IPS-18c (cell line): ENCODE results near the gene KIAA0930.
"Not testable (repeated sequence)": the region's sequence is repeated elsewhere in the genome, so short reads cannot be mapped to it uniquely, and the experiment has no call there.

Source experiments
- H3K4me3 ChIP-seq: 2 replicates; pipeline ENCODE4 v1.7.0; 2013; ENCODE audit warnings: low read depth, mild to moderate bottlenecking, low read length, moderate library complexity; ENCODE audit not compliant: insufficient read depth
- H3K9me3 ChIP-seq: one replicate; pipeline ENCODE4 v1.6.1; 2013; ENCODE audit warnings: mild to moderate bottlenecking, low read length, moderate library complexity; ENCODE audit not compliant: control insufficient read depth, insufficient read depth

KIAA0930 gene

DNA sequence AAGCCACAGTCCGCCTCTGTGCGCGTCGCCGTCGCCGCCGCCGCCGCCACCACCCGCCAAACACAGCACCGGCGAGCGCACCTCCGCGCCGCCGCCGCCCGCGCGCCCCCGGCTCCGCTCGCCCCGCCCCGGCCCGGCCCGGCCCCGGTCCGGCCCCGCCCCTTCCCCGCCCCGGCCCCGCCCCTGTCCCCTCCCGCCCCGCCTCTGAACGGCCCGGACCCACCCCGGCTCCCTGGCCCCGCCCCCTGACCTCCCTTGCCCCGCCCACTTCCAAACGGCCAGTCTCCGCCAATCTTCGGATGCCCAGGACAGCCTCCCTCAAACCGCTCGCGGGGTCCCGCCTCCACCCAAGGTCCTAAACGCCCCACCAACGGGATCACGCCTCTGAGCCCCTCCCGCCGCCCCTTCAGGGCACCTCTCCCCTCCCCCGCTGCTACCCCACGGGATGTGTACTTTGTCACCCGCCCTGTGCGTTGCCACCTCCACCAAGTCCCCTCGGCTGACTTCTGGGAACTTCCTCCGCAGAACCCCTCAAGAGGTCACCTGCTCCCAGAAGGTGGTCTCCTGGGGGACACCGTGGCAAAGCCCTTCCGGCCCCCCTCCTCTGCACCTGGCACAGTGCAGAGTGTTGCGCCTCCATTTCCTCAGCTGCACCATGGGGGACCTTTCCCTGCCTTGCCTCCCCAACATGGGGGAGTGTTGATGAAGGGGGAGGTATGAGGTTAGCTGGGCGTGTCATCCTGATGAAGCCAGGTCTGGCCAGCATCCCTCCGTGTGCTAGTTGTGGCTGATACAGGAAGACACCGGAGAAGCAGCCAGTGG, at the start of gene KIAA0930:
Gene KIAA0930 (minus strand): TSS at position 85 of the 822 bp plus-strand sequence. CDS start 191 bp downstream, outside the sequence.
- Histone ChIP-seq H3K9me3 (no peaks in the 10 kb centered on the region), H3K4me3 (peak within 1 kb of the TSS; percentile 73)

DNA sequence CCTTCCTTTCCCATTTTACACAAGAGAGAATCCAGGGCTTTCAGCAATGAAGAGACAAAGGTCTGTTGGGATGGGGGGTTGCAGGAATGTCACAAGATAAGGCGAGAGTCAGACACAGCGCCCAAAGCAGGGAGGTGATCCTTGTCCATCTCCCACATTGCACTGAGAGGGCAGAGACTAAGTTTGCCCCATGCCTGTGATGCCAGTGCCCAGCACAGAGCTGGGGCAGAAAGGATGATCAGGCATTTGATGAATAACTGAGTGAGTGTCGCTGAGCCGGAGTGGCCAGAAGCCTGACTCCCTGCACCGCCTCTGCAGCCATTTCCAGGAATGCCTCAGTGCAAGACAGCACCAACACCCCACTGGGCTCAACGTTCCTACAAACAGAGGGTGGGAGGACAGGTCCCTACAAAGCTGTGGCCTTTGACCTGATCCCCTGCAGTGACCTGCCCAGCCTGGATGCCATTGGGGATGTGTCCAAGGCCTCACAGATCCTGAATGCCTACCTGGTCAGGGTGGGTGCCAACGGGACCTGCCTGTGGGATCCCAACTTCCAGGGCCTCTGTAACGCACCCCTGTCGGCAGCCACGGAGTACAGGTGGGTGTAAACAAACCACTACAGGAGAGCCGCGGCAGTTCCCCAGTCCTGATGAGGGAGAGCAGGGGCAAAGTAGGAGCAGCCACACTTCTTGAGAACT, 46.3 kb upstream of the KIAA0930 start:
- no peak overlapping the region for H3K4me3 ChIP-seq

DNA sequence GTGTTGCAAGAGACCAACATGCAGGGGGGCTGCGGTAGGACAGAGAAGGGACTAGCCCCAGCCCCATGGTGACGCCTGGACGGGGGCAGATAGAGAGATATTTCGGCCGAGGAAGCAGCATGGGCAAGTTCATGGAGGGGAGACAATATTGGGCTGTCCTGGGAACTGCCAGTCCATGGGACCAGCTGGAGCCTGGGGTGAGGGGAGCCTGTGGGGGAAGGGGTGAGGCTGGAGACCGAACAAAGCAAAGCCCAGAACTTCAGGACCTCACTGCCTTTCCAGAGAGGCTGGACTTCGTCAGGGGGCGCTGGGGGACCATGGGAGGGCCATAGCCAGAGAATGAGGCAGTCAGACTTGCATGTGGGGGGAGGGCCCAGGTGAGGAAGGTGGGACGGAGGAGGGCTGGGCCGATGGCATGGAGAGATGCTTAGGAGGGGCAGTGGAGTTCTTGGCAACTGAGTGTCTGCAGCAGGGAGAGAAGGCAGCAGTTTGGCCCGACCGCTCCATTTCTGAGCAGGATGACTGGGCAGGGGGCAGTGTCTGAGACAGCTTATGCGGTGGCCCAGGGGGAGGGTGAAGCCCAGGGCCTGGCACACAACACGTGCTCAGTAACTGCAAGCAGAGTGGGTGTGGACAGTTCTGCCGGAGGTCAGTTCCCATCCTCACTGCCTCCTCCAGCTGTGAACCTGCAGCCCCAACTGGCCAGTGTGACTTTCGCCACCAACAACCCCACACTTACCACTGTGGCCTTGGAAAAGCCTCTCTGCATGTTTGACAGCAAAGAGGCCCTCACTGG, 44.8 kb upstream of the KIAA0930 start:
- Histone ChIP-seq H3K9me3 (peaks cover 3% of the 10 kb centered on the region), H3K4me3 (peak overlapping the region; percentile 60)

More for the DNA sequence above, 46.3 kb upstream of the KIAA0930 start:
- H3K9me3 ChIP-seq: peaks cover 3% of the 10 kb centered on the region

DNA sequence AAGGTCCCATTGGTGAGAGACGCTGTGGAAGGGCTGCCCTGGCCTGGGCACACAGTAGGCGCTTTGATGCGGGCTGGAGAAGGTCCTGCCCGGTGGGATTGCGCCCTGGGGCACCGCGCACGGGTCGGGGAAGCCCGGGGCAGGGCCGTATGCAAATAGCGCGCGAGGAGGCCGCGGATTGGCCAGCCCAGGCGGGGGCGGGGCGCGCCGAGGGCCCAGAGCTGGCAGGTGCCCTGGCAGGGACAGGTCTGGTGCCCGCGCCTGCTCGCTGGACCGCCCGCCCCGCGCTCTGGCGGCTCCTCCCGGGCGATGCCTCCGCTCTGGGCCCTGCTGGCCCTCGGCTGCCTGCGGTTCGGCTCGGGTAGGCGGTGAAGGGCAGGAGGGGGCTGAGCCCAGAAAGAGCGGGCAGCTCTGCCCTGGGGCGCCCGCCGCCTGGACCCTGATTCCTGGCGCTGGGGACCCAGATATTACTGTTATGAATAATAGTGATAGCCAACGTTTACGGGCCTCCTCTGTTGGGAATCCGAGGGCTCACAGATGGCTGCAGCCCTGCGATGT, 44.1 kb upstream of the KIAA0930 start, which contains the start of gene UPK3A:
Gene UPK3A (plus strand): TSS at position 245 of the 558 bp plus-strand sequence. CDS start 65 bp downstream, at position 310.
- peaks cover 3% of the 10 kb centered on the region for H3K9me3 ChIP-seq
- peak within 1 kb of the TSS; percentile 60 for H3K4me3 ChIP-seq

DNA sequence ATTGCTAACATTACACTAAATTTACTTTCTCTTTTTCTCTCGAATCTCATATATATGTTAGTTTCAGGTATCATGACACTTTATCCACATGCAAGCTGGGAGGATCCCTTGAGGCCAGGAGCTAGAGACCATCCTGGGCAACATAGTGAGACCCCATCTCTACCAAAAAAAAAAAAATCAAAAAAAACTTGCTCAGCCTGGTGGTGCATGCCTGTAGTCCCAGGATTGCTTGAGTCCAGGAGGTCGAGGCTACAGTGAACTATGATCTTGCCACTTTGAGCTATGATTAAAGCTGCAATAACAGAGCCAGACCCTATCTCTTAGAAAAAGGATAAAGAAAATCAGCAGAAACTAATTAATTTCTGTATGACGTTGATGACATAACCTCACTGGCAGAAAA, 40.3 kb upstream of the KIAA0930 start:
- Histone ChIP-seq H3K4me3 (no peak overlapping the region), H3K9me3 (peaks cover 3% of the 10 kb centered on the region)

DNA sequence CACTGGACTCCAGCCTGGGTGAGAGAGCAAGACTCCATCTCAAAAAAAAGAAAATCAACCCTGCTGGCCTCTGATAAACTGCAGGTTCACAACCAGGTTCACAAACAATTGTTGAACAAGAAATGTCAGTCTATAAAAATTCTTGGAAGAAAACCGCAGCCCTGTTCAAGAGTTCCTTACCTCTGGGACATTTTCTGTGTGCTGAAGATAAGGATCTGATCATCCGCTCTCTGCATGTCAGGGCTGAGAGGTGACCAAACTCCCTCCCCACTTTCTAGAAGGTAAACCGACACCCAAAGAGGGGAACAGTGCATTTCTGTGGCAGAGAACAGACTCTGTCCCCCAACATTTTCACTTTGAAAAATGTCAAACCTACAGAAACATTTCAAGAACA, 39.9 kb upstream of the KIAA0930 start:
- Histone ChIP-seq H3K4me3 (no peak overlapping the region), H3K9me3 (peaks cover 3% of the 10 kb centered on the region)

DNA sequence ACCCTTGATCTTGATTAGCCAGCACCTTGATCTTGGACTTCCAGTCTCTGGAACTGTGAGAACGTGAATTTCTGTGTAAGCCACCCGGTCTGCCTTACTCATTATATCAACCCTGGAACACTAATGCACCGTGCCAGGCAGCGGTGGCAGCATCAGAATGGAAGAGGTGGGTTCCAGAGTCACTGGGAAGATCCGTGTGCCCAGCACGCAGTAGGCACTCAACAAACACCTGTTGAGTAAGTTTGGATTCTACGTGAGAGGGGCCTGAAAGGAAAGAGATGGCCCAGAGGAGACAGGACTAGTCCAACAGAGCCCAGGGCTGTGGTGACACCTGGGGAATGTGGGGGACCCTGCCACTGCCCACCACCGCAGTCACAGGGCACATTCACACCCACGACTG, 37.4 kb upstream of the KIAA0930 start:
- Histone ChIP-seq H3K9me3 (no peaks in the 10 kb centered on the region), H3K4me3 (no peak overlapping the region)

DNA sequence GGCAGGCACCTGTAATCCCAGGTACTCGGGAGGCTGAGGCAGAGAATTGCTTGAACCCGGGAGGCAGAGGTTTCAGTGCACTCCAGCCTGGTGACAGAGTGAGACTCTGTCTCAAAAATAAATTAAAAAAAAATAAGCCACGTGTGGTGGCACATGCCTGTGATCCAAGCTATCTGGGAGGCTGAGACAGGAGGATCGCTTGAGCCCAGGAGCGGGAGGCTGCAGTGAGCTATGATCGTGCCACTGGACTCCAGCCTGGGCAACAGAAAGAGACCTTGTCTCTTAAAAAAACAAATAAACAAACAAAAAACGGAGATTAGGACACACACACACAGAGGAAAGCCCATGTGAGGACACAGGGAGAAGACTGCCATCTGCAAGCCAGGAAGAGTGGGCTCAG, 37.0 kb upstream of the KIAA0930 start:
- H3K9me3 ChIP-seq, H3K4me3 ChIP-seq: not testable (repeated sequence)

DNA sequence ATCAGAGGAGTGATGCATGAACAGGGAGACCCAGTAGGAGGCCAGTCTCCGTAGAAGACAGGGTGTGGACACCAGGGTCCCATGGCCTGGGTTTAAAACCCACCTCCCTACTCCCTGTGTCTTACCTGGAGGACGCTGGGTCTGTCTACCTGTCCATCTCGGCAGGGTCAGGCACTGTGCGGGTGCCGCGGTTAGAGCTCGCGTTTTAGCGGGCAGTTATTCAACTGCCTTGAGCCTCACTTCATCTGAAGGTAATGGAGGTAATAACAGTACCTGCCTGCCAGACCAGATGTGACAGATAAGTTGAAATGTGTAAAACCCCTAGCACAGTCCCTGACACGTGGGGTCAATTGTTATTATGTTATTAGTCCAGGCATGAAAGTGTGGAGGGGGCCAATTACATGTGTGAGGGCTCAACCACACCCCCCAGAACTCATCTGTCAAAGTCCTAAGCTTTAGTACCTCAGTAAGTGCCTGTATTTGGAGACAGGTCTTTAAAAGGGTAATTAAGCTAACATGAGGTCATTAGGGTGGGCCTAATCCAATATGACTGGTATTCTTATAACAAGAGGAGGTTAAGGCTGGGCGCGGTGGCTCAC, 35.9 kb upstream of the KIAA0930 start:
- Histone ChIP-seq H3K4me3 (no peak overlapping the region), H3K9me3 (no peaks in the 10 kb centered on the region)

DNA sequence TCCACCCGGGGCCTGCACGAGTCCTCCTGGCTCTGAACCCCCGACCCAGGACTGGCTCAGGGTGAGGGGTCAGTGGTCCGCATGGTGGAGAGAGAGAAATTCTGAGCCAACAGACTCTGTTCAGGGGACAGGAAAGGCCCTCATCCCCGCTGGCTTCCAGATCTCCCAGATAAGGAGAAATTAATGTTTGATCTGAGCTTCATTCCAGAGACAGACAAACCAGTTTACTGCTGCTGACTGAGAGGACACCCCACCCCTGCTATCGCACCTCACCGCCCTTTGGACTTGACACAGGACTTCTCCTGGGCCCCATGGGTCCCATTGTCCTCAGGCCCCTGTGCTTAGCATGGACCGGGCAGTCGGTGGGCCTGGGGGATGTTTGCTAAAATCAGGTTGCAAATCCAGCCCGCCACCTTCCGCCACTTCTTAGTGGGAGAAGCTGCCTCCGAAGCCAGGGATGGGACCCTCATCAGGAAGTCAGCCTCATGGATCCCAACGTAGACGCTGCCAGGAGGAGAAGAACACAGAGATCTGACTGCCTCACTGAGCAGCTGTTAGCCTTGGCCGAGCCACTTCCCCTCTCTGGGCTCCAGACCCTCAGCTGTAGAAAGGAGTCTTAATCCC, 32.9 kb upstream of the KIAA0930 start:
- no peak overlapping the region for H3K4me3 ChIP-seq
- no peaks in the 10 kb centered on the region for H3K9me3 ChIP-seq

DNA sequence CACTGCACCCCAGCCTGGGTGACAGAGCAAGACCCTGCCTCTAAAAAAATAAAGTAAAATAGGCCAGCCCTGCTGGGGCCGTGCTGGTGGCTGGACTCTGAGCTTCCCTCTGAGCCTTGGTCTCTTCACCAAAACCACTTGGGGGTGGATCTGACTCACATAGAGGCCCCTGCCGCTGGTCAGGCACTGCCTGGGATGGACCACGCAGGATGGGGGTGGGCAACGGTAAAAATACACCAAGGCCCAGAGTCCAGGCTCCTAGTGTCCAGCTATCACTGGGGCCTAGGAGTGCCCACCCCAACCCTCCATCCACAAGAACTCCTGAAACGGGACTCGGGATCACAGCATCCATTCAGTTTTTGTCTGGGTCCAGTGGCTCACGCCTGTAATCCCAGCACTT, 31.8 kb upstream of the KIAA0930 start:
- H3K4me3 ChIP-seq: no peak overlapping the region
- H3K9me3 ChIP-seq: no peaks in the 10 kb centered on the region

DNA sequence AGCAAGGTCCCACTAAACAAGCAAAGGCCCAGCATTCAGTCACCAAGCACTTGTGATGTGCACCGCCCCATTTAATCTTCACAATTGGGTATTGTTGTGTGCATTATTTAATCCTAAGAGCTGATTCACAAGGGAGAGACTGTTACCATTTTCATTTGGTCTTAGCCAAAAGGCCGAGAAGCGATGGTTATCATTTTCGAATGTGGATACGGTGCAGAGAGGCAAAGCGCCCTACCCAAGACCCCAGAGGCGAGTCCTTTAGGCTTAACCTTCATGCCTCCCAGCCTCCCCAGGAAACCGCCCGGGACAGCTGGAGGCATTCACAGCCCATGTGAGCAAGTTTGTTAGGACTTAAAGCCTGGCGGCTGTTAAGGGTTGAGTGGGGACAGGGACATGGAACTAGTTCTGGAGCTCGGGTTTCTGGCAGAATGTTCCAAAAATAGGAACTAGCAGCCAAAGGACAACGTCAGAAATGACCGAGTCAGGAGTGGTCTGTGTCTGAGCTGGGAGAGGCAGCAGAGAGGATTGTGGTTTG, 31.0 kb upstream of the KIAA0930 start:
- Histone ChIP-seq H3K9me3 (no peaks in the 10 kb centered on the region), H3K4me3 (no peak overlapping the region)

DNA sequence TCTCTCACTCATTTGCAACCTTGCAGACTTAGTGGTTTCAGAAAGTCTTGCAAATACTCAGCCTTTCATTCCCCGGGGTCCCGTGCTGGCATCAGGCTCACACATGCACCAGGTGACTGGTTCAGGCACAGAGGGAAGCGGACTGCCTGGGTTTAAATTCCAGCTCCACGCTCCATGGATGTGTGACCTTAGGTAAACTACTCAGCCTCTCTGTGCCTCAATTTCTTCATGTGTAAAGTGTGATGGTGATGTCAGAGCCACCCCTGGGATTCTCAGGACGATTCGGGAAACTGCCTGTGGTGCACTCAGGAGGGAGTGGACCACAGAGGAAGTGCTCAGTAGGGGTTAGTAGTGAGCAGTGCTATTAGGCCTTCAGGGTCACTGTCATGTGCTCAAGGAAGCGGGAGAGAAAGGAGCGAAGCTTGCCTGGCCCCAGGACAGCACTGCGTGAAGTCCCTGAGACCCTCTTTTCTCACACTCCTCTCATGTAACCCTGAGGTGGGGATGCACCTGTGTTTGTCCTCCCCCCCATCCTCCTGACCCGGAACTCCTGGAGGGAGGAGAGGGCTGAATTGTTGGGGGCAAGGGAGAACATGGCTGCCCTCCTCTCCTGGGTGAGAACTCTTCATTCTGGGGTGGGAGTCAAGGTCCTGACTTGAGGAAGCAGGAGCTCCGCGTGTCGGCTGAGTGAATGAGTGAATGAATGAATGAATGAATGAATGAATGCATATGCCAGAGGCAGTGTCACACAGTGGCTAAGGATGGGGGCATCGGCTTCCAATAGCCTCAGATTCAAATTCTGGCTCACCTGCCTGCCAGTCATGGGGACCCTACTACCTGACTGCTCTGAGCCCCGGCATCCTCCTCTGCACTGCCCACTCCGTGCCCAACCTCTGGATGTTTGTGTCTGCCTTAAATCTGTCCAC, 29.7 kb upstream of the KIAA0930 start:
- H3K4me3 ChIP-seq: no peak overlapping the region
- no peaks in the 10 kb centered on the region for H3K9me3 ChIP-seq

DNA sequence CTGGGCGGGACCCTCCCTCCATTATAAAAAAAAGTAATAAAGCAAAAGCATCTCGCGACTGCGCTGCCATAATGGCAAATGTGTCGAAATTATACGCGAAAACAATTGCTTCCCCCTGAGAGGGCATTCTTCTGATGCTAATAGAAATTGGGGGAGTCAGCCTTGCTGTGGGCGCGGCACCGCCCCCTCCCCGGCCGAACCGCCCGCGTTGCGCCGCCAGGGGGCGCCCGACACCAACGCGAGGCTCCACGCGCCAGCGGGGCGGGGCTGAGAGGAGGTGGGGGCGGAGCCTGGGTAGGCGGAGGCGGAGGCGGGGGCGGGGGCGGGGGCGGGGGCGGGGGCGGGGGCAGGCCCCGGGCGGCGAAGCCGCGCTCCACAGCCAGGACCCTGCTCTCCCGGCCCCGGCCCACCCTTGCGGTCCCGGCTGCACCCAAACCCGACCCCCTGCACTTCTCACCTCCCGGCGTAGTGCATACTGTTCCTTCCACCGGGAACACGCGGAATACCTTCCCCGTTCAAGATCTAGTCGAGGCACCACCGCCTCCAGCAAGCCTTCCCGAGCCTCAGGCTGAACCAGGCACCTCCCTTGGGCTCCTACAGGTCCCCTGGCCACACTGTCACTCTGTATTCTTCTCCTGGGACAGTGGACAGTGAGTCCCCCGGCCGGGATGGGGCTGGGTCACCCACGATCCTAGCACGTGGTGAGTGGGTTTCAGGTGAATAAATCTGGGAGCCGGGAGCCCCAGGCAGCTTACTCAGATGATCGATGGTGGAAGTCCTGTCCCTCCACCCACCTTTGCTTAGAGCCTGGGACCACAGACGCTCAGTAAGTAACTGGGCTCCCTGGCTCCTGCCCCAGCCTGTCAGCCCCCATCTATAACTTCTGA, 28.5 kb upstream of the KIAA0930 start:
- Histone ChIP-seq H3K9me3 (no peaks in the 10 kb centered on the region), H3K4me3 (peak overlapping the region; percentile 69)
